Endodermal cell (in vitro differentiated cells): ENCODE results near the gene EFHC1. TPM values are rescaled to one million over a fixed set of nuclear protein-coding genes. Genes with fewer than 3 reads are reported as not detected.
A peak's percentile ranks its signal among the peaks of the same experiment; 100 is the strongest.

ENCODE experiments used
- DNase-seq: peaks from one replicate; pipeline ENCODE4 v3.0.0-alpha.2; 2017
- H3K27ac ChIP-seq: 2 replicates; pipeline ENCODE4 v1.5.1; 2013; ENCODE audit warnings: mild to moderate bottlenecking, low read depth, low read length, moderate library complexity
- H3K27me3 ChIP-seq: 2 replicates; pipeline ENCODE4 v1.6.1; 2013; ENCODE audit warnings: mild to moderate bottlenecking, low read length, moderate library complexity; ENCODE audit not compliant: insufficient read depth, control insufficient read depth, poor library complexity, severe bottlenecking
- H3K36me3 ChIP-seq: 2 replicates; pipeline ENCODE4 v1.7.0; 2013; ENCODE audit warnings: mild to moderate bottlenecking, low read length, moderate library complexity; ENCODE audit not compliant: control insufficient read depth, insufficient read depth
- H3K4me1 ChIP-seq: one replicate; pipeline ENCODE4 v1.7.0; 2013; ENCODE audit warnings: low read length; ENCODE audit not compliant: control insufficient read depth, insufficient read depth
- H3K4me3 ChIP-seq: 2 replicates; pipeline ENCODE4 v1.5.1; 2013; ENCODE audit warnings: mild to moderate bottlenecking, low read length, moderate library complexity
- H3K9ac ChIP-seq: 2 replicates; pipeline ENCODE4 v1.6.1; 2013; ENCODE audit warnings: mild to moderate bottlenecking, low read length, moderate library complexity; ENCODE audit not compliant: poor library complexity, severe bottlenecking; ENCODE audit errors: extremely low read depth
- H3K9me3 ChIP-seq: 2 replicates; pipeline ENCODE4 v1.6.1; 2013; ENCODE audit warnings: mild to moderate bottlenecking, low read length, moderate library complexity; ENCODE audit not compliant: control insufficient read depth
- H3K27ac Mint-ChIP-seq: 2 replicates; pipeline ENCODE4 v1.8.0; 2020; ENCODE audit warnings: mixed read lengths
- H3K27me3 Mint-ChIP-seq: 2 replicates; pipeline ENCODE4 v1.8.0; 2021; ENCODE audit warnings: mild to moderate bottlenecking, mixed read lengths; ENCODE audit not compliant: insufficient read depth
- H3K36me3 Mint-ChIP-seq: 2 replicates; pipeline ENCODE4 v1.8.0; 2020; ENCODE audit warnings: low read depth, mixed read lengths
- H3K4me1 Mint-ChIP-seq: 2 replicates; pipeline ENCODE4 v1.8.0; 2020; ENCODE audit warnings: mixed read lengths
- H3K4me3 Mint-ChIP-seq: 2 replicates; pipeline ENCODE4 v1.8.0; 2020; ENCODE audit warnings: mild to moderate bottlenecking, moderate library complexity, mixed read lengths
- H3K9me3 Mint-ChIP-seq: 2 replicates; pipeline ENCODE4 v1.8.0; 2020; ENCODE audit warnings: mild to moderate bottlenecking, mixed read lengths
- CTCF ChIP-seq: fragments of 200-600 bp; sonication (generic); conservative IDR thresholded peaks from 2 replicates; pipeline ENCODE4 v1.5.0; 2021; ENCODE audit warnings: antibody characterized with exemption, mild to moderate bottlenecking
- WGBS, 2 experiments: methylation state at CpG; one replicate each; pipeline versions ENCODE4 v1.1.5 to v1.1.7; 2013; ENCODE audit warnings: missing lambda C conversion rate in 2 of 2, mixed read lengths in 1 of 2; ENCODE audit not compliant: insufficient coverage in 1 of 2, insufficient read length in 1 of 2; 5-methylcytosine and 5-hydroxymethylcytosine counted together
- total RNA-seq, 2 donors: library from RNA; stranded (reverse); fragmentation: NEBNext Ultra II Directional in 1 of 2; extraction: Animal tissue kit (Norgen Biotek cat#: 25700) in 1 of 2; gene quantifications; 2 replicates in 1 of 2; 3 replicates in 1 of 2; pipeline ENCODE4 v1.2.1, GENCODE V29; 2021

Gene EFHC1
- total RNA-seq, 2 donors from 2014 or later, result 26.4 to 46.4 TPM

- WGBS, 2 experiments, result 91 to 96% methylated on average over 7 to 9 of the region's 9 CpGs
- peaks cover 51% of the 10 kb centered on the region for H3K4me1 Mint-ChIP-seq
- no peak overlapping the region for H3K9ac ChIP-seq
- H3K27ac Mint-ChIP-seq, result peak overlapping the region; percentile 73
- H3K27ac ChIP-seq, result no peak overlapping the region
- peaks cover 16% of the 10 kb centered on the region for H3K4me1 ChIP-seq
- no peak for DNase-seq
- no peak overlapping the region for H3K4me3 Mint-ChIP-seq
- H3K27me3 Mint-ChIP-seq, result no peaks in the 10 kb centered on the region
- no peak for TF ChIP-seq CTCF
- no peaks in the 10 kb centered on the region for H3K36me3 Mint-ChIP-seq
- no peaks in the 10 kb centered on the region for H3K27me3 ChIP-seq
- no peaks in the 10 kb centered on the region for H3K36me3 ChIP-seq
- H3K9me3 Mint-ChIP-seq, result no peaks in the 10 kb centered on the region
- no peaks in the 10 kb centered on the region for H3K9me3 ChIP-seq
- no peak overlapping the region for H3K4me3 ChIP-seq
These were observed 124.7 kb downstream of the EFHC1 start for GRCh38 chr6:52544602-52545405.

DNA sequence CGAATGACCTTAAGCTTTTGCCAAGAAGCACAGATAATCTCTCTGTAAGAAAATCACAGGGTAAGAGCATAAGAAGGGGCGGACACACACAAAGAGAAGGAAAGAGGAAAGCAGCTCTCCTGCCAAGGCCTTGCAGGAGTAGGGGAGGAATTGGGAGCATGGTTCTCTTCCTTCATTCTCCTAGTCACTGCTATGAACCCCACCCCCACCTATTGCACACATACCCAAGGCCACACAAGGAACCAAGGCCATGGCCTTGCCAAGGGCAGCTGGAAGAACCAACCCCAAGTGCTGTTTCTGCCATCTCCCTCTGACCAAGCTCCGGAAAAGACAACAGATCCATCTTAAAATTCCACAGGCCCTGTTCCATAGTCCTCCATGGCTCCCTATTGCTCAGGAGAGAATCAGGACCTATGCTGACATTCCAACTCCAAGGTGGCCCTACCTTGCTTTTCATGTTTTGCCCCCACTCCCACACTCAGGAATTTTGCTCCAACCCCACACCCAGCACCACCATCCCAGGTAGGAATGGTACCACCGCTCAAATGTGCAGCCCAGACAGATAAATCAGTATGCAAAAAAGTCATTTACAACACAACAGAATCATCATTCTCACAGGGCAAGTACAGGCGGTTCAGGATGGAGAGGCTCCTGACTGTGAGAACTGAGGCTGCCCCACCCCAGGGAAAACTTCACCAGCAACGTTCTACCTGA lies 125.4 kb downstream of the EFHC1 start:
- Mint-ChIP-seq H3K27me3 (no peaks in the 10 kb centered on the region), H3K9me3 (no peaks in the 10 kb centered on the region), H3K27ac (peak overlapping the region; percentile 53), H3K36me3 (no peaks in the 10 kb centered on the region), H3K4me1 (peaks cover 53% of the 10 kb centered on the region), H3K4me3 (no peak overlapping the region)
- Histone ChIP-seq H3K9me3 (no peaks in the 10 kb centered on the region), H3K27me3 (no peaks in the 10 kb centered on the region), H3K9ac (no peak overlapping the region), H3K36me3 (no peaks in the 10 kb centered on the region), H3K4me1 (peaks cover 16% of the 10 kb centered on the region), H3K27ac (no peak overlapping the region), H3K4me3 (no peak overlapping the region)
- DNase-seq, result no peak
- no peak for TF ChIP-seq CTCF
- WGBS, 2 experiments, result 91 to 94% methylated on average over 4 to 6 of the region's 6 CpGs

GRCh38 chr6:52546192-52546591 lies 126.0 kb downstream of the EFHC1 start:
- no peak for DNase-seq
- Mint-ChIP-seq H3K27me3 (no peaks in the 10 kb centered on the region), H3K4me1 (peaks cover 58% of the 10 kb centered on the region), H3K36me3 (no peaks in the 10 kb centered on the region), H3K9me3 (no peaks in the 10 kb centered on the region), H3K27ac (no peak overlapping the region), H3K4me3 (no peak overlapping the region)
- Histone ChIP-seq H3K9me3 (no peaks in the 10 kb centered on the region), H3K27ac (no peak overlapping the region), H3K4me1 (peaks cover 18% of the 10 kb centered on the region), H3K9ac (no peak overlapping the region), H3K27me3 (no peaks in the 10 kb centered on the region), H3K4me3 (no peak overlapping the region), H3K36me3 (no peaks in the 10 kb centered on the region)
- no peak for TF ChIP-seq CTCF
- 85% methylated on average over 1 of the region's 1 CpG; no CpG with 5 or more reads in 1 of the 2 experiments for WGBS, 2 experiments
